ENCODE results near the gene SYT2.

DNA sequence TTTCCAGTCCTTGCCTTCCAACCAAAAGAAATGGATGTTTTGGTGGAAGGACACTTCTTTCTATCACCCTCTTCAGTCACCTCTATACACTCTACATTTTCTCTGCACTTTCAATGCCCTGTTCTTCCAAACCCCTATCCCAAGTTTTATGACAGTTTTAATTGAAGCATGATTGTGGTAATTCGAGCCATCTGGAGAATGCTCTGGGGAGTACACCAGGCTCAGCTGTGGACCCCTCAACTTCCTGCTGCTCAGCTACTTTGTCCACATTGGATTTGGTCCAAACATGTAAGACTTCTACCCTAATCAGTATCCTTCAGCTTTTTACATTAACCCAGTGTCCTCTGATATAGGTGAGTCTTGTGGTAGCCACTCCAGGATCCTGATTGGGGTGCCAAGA is 129.6 kb downstream of the SYT2 start:
- TF ChIP-seq, protein P1, sequence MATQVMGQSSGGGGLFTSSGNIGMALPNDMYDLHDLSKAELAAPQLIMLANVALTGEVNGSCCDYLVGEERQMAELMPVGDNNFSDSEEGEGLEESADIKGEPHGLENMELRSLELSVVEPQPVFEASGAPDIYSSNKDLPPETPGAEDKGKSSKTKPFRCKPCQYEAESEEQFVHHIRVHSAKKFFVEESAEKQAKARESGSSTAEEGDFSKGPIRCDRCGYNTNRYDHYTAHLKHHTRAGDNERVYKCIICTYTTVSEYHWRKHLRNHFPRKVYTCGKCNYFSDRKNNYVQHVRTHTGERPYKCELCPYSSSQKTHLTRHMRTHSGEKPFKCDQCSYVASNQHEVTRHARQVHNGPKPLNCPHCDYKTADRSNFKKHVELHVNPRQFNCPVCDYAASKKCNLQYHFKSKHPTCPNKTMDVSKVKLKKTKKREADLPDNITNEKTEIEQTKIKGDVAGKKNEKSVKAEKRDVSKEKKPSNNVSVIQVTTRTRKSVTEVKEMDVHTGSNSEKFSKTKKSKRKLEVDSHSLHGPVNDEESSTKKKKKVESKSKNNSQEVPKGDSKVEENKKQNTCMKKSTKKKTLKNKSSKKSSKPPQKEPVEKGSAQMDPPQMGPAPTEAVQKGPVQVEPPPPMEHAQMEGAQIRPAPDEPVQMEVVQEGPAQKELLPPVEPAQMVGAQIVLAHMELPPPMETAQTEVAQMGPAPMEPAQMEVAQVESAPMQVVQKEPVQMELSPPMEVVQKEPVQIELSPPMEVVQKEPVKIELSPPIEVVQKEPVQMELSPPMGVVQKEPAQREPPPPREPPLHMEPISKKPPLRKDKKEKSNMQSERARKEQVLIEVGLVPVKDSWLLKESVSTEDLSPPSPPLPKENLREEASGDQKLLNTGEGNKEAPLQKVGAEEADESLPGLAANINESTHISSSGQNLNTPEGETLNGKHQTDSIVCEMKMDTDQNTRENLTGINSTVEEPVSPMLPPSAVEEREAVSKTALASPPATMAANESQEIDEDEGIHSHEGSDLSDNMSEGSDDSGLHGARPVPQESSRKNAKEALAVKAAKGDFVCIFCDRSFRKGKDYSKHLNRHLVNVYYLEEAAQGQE (IDR thresholded peaks at IDR 0.05; ENCODE audit: insufficient read depth in 1 of 2, low read depth in 2 of 2, low read length in 2 of 2): no peak; a peak in 1 of 4 replicates
- no peak for TF ChIP-seq TAF1 (IDR thresholded peaks at IDR 0.05; ENCODE audit: borderline replicate concordance, insufficient read depth, low read length)
- TF ChIP-seq POLR2AphosphoS5 (IDR thresholded peaks at IDR 0.05; ENCODE audit: low read depth, low read length): no peak
- no peak for TF ChIP-seq SIN3A (IDR thresholded peaks at IDR 0.05; ENCODE audit: borderline replicate concordance, insufficient read depth, low read length)
- no peak for TF ChIP-seq FOXP2 (optimal IDR thresholded peaks at IDR 0.05; ENCODE audit: borderline replicate concordance, extremely low read depth, extremely low read length, insufficient read depth)

Measured in PFSK-1 (cell line).